GM19193 (cell line): Measurements from ENCODE around the gene MED29.

Source experiments
- POLR2A ChIP-seq: IDR thresholded peaks from 4 replicates; pipeline ENCODE4 v1.6.1; 2011; ENCODE audit not compliant: insufficient read depth, insufficient read length; ENCODE audit errors: extremely low read depth

MED29 gene

GRCh38 chr19:39390751-39391437, at the start of gene MED29, which contains the start of gene PAF1:
TSS of gene MED29 (plus strand) at chr19:39391378. CDS start at chr19:39391423, 45 bp downstream.
TSS of gene PAF1 (minus strand) at chr19:39391106. CDS start at chr19:39390864, 242 bp downstream.
- peak; percentile 97 for TF ChIP-seq POLR2A

- peak; percentile 96 for TF ChIP-seq POLR2A
These were observed 49.2 kb upstream of the MED29 start, which contains the start of gene SAMD4B for GRCh38 chr19:39341719-39342604. TSS of gene SAMD4B (plus strand) at chr19:39342421. CDS start at chr19:39356894, 14,473 bp downstream.

- TF ChIP-seq POLR2A = no peak
These were observed 48.4 kb upstream of the MED29 start for GRCh38 chr19:39342647-39343305.

GRCh38 chr19:39345956-39346355, 45.2 kb upstream of the MED29 start:
- no peak for TF ChIP-seq POLR2A

GRCh38 chr19:39347332-39348164, 43.6 kb upstream of the MED29 start:
- TF ChIP-seq POLR2A = no peak

GRCh38 chr19:39349326-39349725, 41.9 kb upstream of the MED29 start:
- no peak for TF ChIP-seq POLR2A

GRCh38 chr19:39350156-39350555, 41.0 kb upstream of the MED29 start:
- TF ChIP-seq POLR2A = no peak

- no peak for TF ChIP-seq POLR2A
These were observed 39.6 kb upstream of the MED29 start for GRCh38 chr19:39351537-39352064.

GRCh38 chr19:39352381-39353255, 38.6 kb upstream of the MED29 start:
- no peak for TF ChIP-seq POLR2A

GRCh38 chr19:39355253-39355652, 35.9 kb upstream of the MED29 start:
- TF ChIP-seq POLR2A = no peak

GRCh38 chr19:39356073-39356472, 35.1 kb upstream of the MED29 start:
- no peak for TF ChIP-seq POLR2A

GRCh38 chr19:39356647-39357046, 34.5 kb upstream of the MED29 start:
- TF ChIP-seq POLR2A = no peak

- no peak for TF ChIP-seq POLR2A
These were observed 32.2 kb upstream of the MED29 start for GRCh38 chr19:39359026-39359425.
